Lower leg skin (tissue), 4 donors: ENCODE results near the gene ABL2. TPM values are rescaled to one million over a fixed set of nuclear protein-coding genes. Genes with fewer than 3 reads are reported as not detected.
"Not testable (repeated sequence)": the region's sequence is repeated elsewhere in the genome, so short reads cannot be mapped to it uniquely, and the experiment has no call there.

Experiments used
- DNase-seq, 2 donors: peaks; one replicate each; pipeline ENCODE4 v3.0.0-alpha.2; 2019; ENCODE audit warnings: low spot score in 2 of 2
- H3K4me3 ChIP-seq: fragments of 200-600 bp; sonication (generic); 2 replicates; pipeline ENCODE4 v1.5.1; 2017; ENCODE audit warnings: mild to moderate bottlenecking, low read depth; ENCODE audit not compliant: poor library complexity, severe bottlenecking
- POLR2A ChIP-seq, 2 donors: fragments of 450-650 bp; IDR thresholded peaks; one replicate each; pipeline ENCODE4 v1.6.1; 2016 to 2017; ENCODE audit warnings: antibody characterized with exemption in 2 of 2, mild to moderate bottlenecking in 1 of 2, moderate library complexity in 1 of 2
- WGBS, 2 donors: methylation state at CpG; one replicate each; pipeline ENCODE4 v1.1.5; 2018; 5-methylcytosine and 5-hydroxymethylcytosine counted together
- intact Hi-C: fragments of 100-400 bp; cut with DNase I; formaldehyde crosslinking; loops from one replicate; pipeline ENCODE4 v1.15.0; 2023; ENCODE audit warnings: low total_unique reads
- total RNA-seq, 4 donors: library from RNA; depleted of rRNA; stranded (reverse); fragments of >200 nt; gene quantifications; one replicate each; pipeline ENCODE4 v1.1.0, GENCODE V29; 2016
- TF ChIP-seq, protein P1 (sequence below), 3 donors: fragments of 450-650 bp; IDR thresholded peaks; one replicate each; pipeline ENCODE4 v1.5.1; 2016; ENCODE audit warnings: antibody characterized with exemption in 3 of 3, mild to moderate bottlenecking in 3 of 3, moderate library complexity in 2 of 3

ABL2 gene
- 10 to 100 TPM in 3 of 4 donors, 1 to 10 TPM in 1; 8.6 to 13.6 (median 11.5) TPM for total RNA-seq

DNA sequence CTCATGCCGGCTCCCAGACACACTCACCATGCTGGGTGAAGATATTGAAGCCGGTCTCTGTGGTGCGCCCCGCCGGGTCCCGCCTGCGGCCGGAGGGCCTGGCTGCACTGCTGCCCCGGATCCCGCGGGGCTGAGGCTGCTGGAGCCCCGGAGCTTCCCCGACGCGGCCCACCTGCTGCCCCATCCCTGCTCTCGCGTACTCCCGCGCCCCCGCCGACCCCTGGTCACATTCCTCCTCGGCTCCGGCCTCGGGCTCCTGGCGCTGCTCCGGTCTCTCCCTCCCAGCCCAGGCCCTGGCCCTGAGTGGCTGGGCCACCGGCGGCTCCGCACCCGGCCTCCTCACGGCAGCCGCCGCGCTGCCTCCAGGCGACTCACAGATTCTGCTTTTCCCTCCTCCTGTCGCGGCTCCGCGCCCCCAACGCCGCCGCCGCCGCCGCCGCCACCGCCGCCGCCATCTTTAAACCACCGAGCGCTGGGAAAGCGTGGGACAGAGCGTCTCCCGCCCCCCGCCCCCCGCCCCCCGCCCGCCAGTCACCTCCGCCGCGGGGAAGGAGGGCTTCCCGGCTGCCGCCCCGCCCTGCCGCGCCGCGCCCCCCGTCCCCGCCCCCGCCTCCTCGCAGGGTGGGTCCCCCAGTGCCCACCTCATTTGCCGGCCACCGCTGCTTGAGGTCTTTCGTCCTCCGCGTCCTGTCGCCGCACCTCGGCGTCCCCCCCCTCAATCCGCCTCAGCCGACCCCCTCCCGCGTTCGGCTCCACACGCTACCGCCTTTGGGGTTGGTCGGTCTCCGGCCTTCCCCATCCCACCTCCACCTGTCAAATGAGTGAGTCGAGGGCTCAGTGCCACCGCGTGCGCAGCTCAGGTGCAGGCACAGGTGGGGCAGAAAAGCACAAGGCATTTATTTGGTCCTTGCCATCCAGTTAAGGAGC is at the start of gene ABL2:
Gene ABL2, minus strand, starts transcription at position 464 of the 927 bp plus-strand sequence. Its CDS starts 280 bp downstream, at position 184.
- peak in 1 of 2 donors; percentile 87 for DNase-seq
- intact Hi-C loops = no loop called here
- WGBS, 2 donors = 1% methylated on average over 24 to 26 of the region's 94 CpGs
- no peak for TF ChIP-seq POLR2A (IDR thresholded peaks at IDR 0.05)
- TF ChIP-seq, protein P1, sequence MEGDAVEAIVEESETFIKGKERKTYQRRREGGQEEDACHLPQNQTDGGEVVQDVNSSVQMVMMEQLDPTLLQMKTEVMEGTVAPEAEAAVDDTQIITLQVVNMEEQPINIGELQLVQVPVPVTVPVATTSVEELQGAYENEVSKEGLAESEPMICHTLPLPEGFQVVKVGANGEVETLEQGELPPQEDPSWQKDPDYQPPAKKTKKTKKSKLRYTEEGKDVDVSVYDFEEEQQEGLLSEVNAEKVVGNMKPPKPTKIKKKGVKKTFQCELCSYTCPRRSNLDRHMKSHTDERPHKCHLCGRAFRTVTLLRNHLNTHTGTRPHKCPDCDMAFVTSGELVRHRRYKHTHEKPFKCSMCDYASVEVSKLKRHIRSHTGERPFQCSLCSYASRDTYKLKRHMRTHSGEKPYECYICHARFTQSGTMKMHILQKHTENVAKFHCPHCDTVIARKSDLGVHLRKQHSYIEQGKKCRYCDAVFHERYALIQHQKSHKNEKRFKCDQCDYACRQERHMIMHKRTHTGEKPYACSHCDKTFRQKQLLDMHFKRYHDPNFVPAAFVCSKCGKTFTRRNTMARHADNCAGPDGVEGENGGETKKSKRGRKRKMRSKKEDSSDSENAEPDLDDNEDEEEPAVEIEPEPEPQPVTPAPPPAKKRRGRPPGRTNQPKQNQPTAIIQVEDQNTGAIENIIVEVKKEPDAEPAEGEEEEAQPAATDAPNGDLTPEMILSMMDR (IDR thresholded peaks at IDR 0.05) = no peak
- peak within 1 kb of the TSS; percentile 90 for H3K4me3 ChIP-seq

DNA sequence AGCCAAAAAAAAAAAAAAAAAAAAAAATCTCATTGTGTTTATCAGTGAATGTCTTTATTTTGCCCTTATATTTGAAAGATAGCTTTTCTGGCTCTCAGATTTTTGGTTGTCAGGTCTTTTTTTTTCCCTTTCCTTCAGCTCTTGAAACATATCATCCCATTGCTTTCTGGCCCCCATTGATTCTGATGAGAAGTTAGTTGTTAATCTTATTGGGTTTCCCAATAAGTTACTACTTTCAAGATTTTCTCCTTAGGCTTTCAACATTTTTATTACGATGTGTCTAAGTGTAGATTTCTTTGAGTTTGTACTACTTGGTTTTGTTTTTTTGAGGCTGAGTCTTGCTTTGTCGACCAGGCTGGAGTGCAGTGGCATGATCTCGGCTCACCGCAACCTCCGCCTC is 49.4 kb upstream of the ABL2 start:
- intact Hi-C loops = no loop called here
- H3K4me3 ChIP-seq = no peak overlapping the region
- 94 to 95% methylated on average over 5 of the region's 5 CpGs for WGBS, 2 donors

DNA sequence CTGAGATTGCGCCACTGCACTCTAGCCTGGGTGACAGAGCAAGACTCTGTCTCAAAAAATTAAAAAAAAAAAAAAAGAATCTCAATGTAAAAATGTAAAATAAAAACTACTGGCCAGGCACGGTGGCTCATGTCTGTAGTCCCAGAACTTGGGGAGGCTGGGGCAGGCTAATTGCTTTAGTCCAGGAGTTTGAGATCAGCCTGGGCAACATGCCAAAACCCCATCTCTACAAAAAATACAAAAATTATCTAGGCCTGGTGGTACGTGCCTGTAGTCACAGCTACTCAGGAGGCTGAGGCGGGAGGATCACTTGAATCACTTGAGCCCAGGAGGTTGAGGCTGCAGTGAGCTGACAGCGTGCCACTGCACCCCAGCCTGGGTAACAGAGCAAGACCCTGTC is 44.9 kb upstream of the ABL2 start:
- intact Hi-C loops, H3K4me3 ChIP-seq, DNase-seq: not testable (repeated sequence)
- WGBS, 2 donors = 87 to 88% methylated on average over 5 of the region's 5 CpGs

More for the DNA sequence above, 49.4 kb upstream of the ABL2 start:
- TF ChIP-seq, protein P1 (IDR thresholded peaks at IDR 0.05) = no peak
- no peak for TF ChIP-seq POLR2A (IDR thresholded peaks at IDR 0.05)
- DNase-seq = no peak

DNA sequence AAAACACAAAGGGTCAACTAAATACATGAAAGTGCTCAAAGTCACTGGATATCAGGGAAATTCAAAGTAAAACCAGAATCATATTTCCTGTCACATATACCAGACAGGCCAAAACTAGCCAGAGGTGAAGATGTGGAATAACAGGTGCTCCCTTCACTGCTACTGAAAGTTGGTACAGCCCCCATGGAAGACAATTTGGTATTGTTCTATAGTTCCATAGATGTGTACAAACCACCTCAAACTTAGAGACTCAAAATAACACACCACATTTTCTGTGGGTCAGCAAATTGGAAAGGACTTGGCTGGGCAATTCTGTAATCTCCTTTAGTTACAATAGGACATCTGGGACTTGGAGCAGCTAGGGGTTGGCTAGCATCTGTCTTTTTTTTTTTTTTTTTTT is 39.6 kb upstream of the ABL2 start:
- intact Hi-C loops = no loop called here
- DNase-seq = no peak
- no peak overlapping the region for H3K4me3 ChIP-seq
- TF ChIP-seq, protein P1 (IDR thresholded peaks at IDR 0.05) = no peak
- no peak for TF ChIP-seq POLR2A (IDR thresholded peaks at IDR 0.05)

DNA sequence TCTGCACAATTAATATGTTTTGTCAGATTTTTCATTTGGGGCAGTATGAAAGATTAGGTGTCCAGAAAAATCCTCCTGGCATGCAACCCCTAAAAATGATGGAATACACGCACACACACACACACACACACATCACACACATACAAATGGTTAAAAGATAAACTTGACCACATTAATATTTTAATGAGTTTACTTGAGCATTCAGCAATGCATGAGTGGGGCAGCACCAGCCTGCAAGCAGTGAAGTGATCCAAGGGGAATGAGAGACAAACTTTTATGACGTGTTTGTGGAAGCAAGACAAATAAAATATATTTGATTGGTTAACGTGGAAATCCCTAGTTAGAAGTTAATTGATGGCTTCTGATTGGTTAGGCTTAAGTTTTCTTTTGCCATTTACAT is 35.0 kb upstream of the ABL2 start:
- TF ChIP-seq, protein P1 (IDR thresholded peaks at IDR 0.05) = no peak
- TF ChIP-seq POLR2A (IDR thresholded peaks at IDR 0.05) = no peak
- H3K4me3 ChIP-seq = no peak overlapping the region
- DNase-seq = no peak
- WGBS, 2 donors = 55 to 63% methylated on average over 3 of the region's 3 CpGs
- intact Hi-C loops = no loop called here

DNA sequence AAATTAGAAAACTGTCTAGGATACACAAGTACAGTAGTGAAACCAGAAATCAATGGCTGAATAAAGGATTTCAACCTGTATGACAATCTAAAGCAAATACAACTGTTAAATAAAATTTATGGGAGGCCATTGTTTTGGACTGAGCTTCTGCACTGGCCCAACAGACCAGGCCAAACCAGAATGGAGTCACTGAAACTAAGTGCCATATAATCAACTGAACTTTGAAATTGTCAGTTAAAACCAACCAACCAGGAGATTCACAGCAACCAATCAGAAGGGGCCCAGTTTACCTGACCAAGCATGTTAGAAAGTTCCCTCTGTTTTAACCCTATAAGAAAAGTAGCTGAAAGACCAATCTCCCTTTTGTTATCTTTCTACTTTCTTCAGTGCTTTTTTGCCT is 33.6 kb upstream of the ABL2 start:
- DNase-seq = no peak
- TF ChIP-seq POLR2A (IDR thresholded peaks at IDR 0.05) = no peak
- TF ChIP-seq, protein P1 (IDR thresholded peaks at IDR 0.05) = no peak
- intact Hi-C loops = no loop called here
- no peak overlapping the region for H3K4me3 ChIP-seq
